IPS-20b (cell line): ENCODE results near the gene HDAC3.

ENCODE experiments used
- H3K27ac ChIP-seq: one replicate; pipeline ENCODE4 v1.5.1; 2013; ENCODE audit warnings: low read length
- H3K27me3 ChIP-seq: 2 replicates; pipeline ENCODE4 v1.6.1; 2013; ENCODE audit warnings: mild to moderate bottlenecking, low read length, inconsistent platforms; ENCODE audit not compliant: insufficient read depth
- H3K36me3 ChIP-seq: 2 replicates; pipeline ENCODE4 v1.6.1; 2013; ENCODE audit warnings: low read depth, mild to moderate bottlenecking, inconsistent platforms, low read length, moderate library complexity; ENCODE audit not compliant: insufficient read depth
- H3K4me1 ChIP-seq: 2 replicates; pipeline ENCODE4 v1.6.1; 2013; ENCODE audit warnings: mild to moderate bottlenecking, control low read depth, inconsistent platforms, low read length, moderate library complexity; ENCODE audit not compliant: insufficient read depth
- H3K4me3 ChIP-seq: 2 replicates; pipeline ENCODE4 v1.5.1; 2013; ENCODE audit warnings: mild to moderate bottlenecking, low read length, inconsistent platforms
- H3K9ac ChIP-seq: 2 replicates; pipeline ENCODE4 v1.6.1; 2013; ENCODE audit warnings: low read depth, mild to moderate bottlenecking, inconsistent platforms, low read length, moderate library complexity
- H3K9me3 ChIP-seq: 2 replicates; pipeline ENCODE4 v1.6.1; 2013; ENCODE audit warnings: mild to moderate bottlenecking, low read depth, low read length, inconsistent platforms; ENCODE audit not compliant: insufficient read depth

HDAC3 gene

DNA sequence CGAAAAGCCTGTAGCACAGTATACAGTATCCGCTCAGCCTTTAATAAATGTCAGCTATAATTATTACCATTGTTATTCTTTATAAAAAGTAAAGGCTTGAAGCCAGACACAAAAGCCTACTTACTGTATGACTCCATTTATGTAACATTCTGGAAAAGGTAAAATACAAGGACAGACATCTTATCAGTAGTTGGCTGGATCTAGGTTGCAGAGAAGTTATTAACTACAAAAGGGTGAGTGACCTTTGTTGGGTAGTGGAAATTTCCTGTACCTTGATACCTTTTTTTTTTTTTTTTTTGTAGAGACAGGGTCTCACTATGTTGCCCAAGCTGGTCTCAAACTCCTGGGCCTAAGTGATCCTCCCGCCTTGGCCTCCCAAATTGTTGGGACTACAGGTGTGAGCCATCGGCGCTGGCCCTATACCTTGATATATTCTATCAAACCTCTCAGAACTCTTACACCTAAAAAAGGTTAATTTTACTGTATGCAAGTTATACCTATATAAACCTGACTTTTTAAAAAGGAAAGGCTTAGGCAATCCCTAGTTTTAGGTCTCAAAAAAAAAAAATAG is 6.0 kb downstream of the HDAC3 start:
- Histone ChIP-seq H3K9me3 (no peaks in the 10 kb centered on the region), H3K27ac (no peak overlapping the region), H3K9ac (no peak overlapping the region), H3K36me3 (peaks cover 79% of the 10 kb centered on the region), H3K4me1 (no peaks in the 10 kb centered on the region), H3K27me3 (no peaks in the 10 kb centered on the region), H3K4me3 (no peak overlapping the region)

DNA sequence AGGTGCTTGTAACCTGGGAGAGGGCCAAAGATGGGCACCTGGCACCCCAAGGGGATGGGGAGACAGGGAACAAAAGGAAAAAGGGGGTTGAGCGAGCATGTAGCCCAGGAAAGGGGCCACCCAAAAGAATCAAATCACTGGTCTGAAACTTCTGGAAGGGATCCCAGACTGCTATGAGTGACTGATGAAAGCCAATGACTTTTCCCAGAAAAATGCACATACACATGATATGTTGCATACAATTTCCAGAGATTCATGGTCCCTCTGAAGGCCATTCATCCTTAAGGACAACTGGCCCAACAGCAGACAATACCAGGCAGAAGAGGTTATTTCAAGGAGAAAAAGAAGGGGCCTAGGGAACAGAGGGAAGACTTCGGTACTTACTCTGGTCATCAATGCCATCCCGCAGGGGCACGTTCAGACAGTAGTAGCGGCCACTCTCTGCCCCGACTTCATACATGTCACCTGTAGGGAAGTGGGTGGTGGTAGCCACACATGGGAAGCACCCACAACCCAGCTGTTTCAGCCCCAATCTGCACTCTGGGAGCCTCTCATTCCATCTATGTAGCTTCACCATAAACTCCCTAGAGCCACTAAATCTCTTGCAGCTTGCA is 8.4 kb downstream of the HDAC3 start:
- Histone ChIP-seq H3K27ac (no peak overlapping the region), H3K9ac (no peak overlapping the region), H3K36me3 (peaks cover 92% of the 10 kb centered on the region), H3K27me3 (no peaks in the 10 kb centered on the region), H3K4me3 (no peak overlapping the region), H3K4me1 (no peaks in the 10 kb centered on the region), H3K9me3 (no peaks in the 10 kb centered on the region)

DNA sequence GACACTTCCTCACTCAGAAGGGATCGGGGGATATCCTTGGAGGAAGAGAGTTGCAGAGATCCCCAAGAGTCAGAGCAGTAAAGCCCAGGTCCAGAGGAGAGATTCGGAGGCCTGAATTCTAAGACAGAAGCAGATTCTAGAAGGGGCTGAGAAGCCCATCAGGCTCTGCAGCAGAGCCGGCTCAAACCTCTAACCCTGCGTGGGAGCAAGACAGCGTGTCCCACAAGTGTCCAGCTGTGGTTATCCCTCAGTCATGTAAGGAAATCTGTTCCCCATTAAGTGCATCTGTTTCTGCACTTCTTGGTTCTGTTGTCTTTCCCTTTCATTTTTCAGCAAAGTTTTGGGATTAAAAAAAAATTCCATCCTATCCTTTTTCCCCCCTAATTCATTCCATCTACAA is 13.0 kb downstream of the HDAC3 start:
- Histone ChIP-seq H3K27ac (no peak overlapping the region), H3K9me3 (no peaks in the 10 kb centered on the region), H3K36me3 (peaks cover 85% of the 10 kb centered on the region), H3K4me1 (no peaks in the 10 kb centered on the region), H3K27me3 (no peaks in the 10 kb centered on the region), H3K4me3 (no peak overlapping the region), H3K9ac (no peak overlapping the region)

DNA sequence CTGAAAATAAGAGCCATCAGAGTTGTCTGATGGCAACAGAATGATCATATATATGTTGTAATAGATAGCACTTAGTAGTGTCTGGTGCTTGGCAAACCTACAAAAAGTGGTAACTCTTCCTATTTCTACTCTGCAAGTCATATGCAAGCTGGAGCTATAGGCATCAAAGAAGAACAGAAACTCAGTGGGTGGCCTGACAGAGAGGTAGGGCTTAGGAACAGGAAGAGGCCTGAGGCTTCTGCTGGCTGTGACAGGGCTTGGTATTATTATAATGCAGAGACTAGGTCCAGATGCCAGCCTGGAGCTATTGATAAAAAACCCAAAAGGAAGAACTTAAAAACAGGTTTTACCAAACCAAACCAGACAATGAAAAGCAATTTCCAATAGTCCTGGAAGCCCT is 13.5 kb downstream of the HDAC3 start:
- H3K27ac ChIP-seq = no peak overlapping the region

DNA sequence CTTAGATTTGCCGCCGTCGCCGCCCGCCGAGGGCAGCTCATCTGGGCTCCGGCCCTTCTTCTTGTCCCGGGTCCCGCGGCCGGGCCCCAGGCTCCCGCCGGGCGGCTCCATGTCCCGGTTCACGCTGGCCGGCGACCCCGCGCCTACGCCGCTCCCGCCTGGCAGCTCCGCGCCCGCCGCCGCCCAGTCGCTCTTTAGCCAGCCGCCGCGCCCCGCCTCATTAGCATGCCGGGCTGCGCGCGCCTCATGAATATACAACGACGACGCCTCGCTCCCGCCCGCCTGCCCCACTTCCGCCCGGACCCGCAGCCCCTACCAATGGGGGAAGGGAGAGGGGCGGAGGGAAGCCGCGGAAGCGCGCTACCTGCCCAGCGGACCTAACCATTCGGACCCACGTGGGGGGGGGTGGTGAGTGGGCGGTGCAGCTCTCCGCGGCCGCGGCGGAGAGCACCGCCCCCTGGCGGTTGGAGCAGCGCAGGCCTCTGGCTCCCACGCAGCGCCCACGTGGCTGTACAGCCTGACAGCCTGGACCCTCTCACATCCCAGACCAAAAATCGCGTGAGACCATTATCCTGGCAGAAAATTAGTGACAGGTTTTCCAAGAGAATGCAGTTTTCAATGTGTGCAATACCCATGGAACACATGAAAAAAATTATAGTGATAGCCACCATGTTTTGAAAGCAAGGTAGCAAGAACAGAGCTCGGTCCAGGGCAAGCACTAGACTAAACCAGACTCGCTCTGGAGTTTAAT is 17.7 kb downstream of the HDAC3 start, which contains the start of gene DIAPH1:
Gene DIAPH1 (minus strand): TSS at position 197 of the 751 bp plus-strand sequence. CDS start 86 bp downstream, at position 111.
- H3K9me3 ChIP-seq = no peaks in the 10 kb centered on the region
- peak within 1 kb of the TSS; percentile 90 for H3K9ac ChIP-seq
- H3K27ac ChIP-seq = peak within 1 kb of the TSS; percentile 8
- peaks cover 19% of the 10 kb centered on the region; the same call in 1 of the 2 replicates for H3K4me1 ChIP-seq
- H3K4me3 ChIP-seq = peak within 1 kb of the TSS; percentile 78
- no peaks in the 10 kb centered on the region for H3K27me3 ChIP-seq
- H3K36me3 ChIP-seq = peaks cover 52% of the 10 kb centered on the region

More for the DNA sequence above, 13.5 kb downstream of the HDAC3 start:
- Histone ChIP-seq H3K36me3 (peaks cover 81% of the 10 kb centered on the region), H3K9ac (no peak overlapping the region), H3K4me1 (no peaks in the 10 kb centered on the region), H3K9me3 (no peaks in the 10 kb centered on the region), H3K27me3 (no peaks in the 10 kb centered on the region), H3K4me3 (no peak overlapping the region)

GRCh38 chr5:141618030-141618803 is 18.4 kb downstream of the HDAC3 start:
- Histone ChIP-seq H3K4me1 (peaks cover 21% of the 10 kb centered on the region; the same call in 1 of the 2 replicates), H3K27me3 (no peaks in the 10 kb centered on the region)

GRCh38 chr5:141617682-141618029 is 19.0 kb downstream of the HDAC3 start:
- no peak overlapping the region for H3K27ac ChIP-seq
- H3K9me3 ChIP-seq = no peaks in the 10 kb centered on the region
- peaks cover 40% of the 10 kb centered on the region for H3K36me3 ChIP-seq
- peaks cover 21% of the 10 kb centered on the region; the same call in 1 of the 2 replicates for H3K4me1 ChIP-seq
- no peaks in the 10 kb centered on the region for H3K27me3 ChIP-seq
- peak overlapping the region; percentile 78 for H3K4me3 ChIP-seq
- peak overlapping the region; percentile 90 for H3K9ac ChIP-seq

More at GRCh38 chr5:141618030-141618803, 18.4 kb downstream of the HDAC3 start:
- peaks cover 44% of the 10 kb centered on the region for H3K36me3 ChIP-seq
- peak overlapping the region; percentile 78 for H3K4me3 ChIP-seq
- peak overlapping the region; percentile 8 for H3K27ac ChIP-seq
- peak overlapping the region; percentile 90 for H3K9ac ChIP-seq
- no peaks in the 10 kb centered on the region for H3K9me3 ChIP-seq

DNA sequence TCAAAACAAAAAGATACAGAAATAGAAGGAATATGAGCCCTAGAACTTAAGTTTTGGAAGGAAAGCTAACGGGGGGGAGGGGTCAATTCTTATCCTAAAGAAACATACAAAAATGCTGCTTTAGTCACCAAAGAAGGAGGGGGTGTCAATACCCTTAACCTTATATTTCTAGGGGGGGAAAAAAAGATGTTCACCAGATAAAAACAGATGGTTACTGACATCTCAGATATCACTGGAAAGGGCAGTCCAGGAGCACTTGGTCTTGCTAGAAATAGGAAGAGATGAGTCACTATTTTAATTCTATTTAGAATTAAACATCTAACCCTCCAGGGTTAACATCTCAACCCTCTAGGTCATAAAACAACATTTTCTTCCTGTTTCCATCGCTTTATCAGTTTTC is 19.5 kb downstream of the HDAC3 start:
- no peaks in the 10 kb centered on the region for H3K27me3 ChIP-seq
- H3K9me3 ChIP-seq = no peaks in the 10 kb centered on the region
- no peak overlapping the region for H3K27ac ChIP-seq
- peaks cover 21% of the 10 kb centered on the region; the same call in 1 of the 2 replicates for H3K4me1 ChIP-seq
- peak overlapping the region; percentile 18; the same call in 1 of the 2 replicates for H3K9ac ChIP-seq
- H3K4me3 ChIP-seq = peak overlapping the region; percentile 78
- peaks cover 37% of the 10 kb centered on the region for H3K36me3 ChIP-seq

DNA sequence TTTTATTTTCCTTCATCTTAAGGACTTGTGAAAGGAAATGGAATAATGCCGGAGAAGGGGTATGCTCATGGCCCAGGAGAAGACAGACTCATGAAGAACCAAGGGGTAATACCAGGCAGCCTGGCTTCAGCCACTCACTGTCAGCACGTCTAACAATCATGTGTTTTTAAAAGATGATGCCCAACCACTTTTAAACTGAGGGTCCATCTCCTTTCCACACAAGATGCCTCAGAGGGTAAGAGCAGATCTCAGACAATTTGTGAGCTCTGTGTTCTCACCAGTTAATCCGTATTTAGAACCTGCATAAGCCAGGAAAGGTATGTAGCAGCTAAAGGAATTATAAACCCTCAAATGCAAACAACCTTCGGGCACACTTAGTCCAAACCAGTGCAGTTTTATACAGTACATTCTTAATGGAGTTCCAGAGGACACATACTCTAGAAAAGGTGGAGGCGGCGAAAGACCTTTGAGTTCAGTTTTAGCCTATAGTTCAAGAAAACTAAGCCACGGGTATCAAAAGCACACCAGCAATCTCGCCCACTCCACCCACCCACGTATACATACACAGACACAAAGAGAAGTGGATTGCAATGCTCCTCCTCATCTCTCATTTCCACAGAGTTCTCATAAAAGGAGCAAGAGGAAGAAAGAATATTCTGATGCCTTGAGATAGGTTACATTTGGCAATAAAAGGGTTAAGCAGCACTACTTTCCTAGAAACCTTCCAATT is 20.5 kb downstream of the HDAC3 start:
- peaks cover 21% of the 10 kb centered on the region; the same call in 1 of the 2 replicates for H3K4me1 ChIP-seq
- H3K27me3 ChIP-seq = no peaks in the 10 kb centered on the region
- peaks cover 28% of the 10 kb centered on the region for H3K36me3 ChIP-seq
- peak overlapping the region; percentile 78 for H3K4me3 ChIP-seq
- no peaks in the 10 kb centered on the region for H3K9me3 ChIP-seq
- 0 out of 2 replicates have a peak overlapping the region, but pooled peaks have one; percentile 18 for H3K9ac ChIP-seq
- H3K27ac ChIP-seq = no peak overlapping the region

GRCh38 chr5:141613344-141613743 is 23.3 kb downstream of the HDAC3 start:
- no peak overlapping the region for H3K9ac ChIP-seq

GRCh38 chr5:141611289-141611688 is 25.4 kb downstream of the HDAC3 start:
- Histone ChIP-seq H3K27ac (no peak overlapping the region), H3K4me3 (no peak overlapping the region), H3K27me3 (no peaks in the 10 kb centered on the region), H3K9me3 (no peaks in the 10 kb centered on the region), H3K4me1 (peaks cover 10% of the 10 kb centered on the region; the same call in 1 of the 2 replicates), H3K9ac (no peak overlapping the region), H3K36me3 (peaks cover 6% of the 10 kb centered on the region; the same call in 1 of the 2 replicates)

More at GRCh38 chr5:141613344-141613743, 23.3 kb downstream of the HDAC3 start:
- H3K4me1 ChIP-seq = peaks cover 21% of the 10 kb centered on the region; the same call in 1 of the 2 replicates
- H3K9me3 ChIP-seq = no peaks in the 10 kb centered on the region
- H3K4me3 ChIP-seq = no peak overlapping the region
- H3K36me3 ChIP-seq = peaks cover 11% of the 10 kb centered on the region; the same call in 1 of the 2 replicates
- no peaks in the 10 kb centered on the region for H3K27me3 ChIP-seq
- H3K27ac ChIP-seq = no peak overlapping the region
